Stimulated activated CD8-positive, alpha-beta memory T cell treated with anti-CD3 and anti-CD28 coated beads, Interleukin-7, amount 100 ng/mL, for 24 hours (primary cell): ENCODE measurements around the gene CCDC8.
"Not testable (repeated sequence)": the region's sequence is repeated elsewhere in the genome, so short reads cannot be mapped to it uniquely, and the experiment has no call there.

Experiments
- DNase-seq: peaks from one replicate; pipeline ENCODE4 v3.0.0-alpha.2; 2020; ENCODE audit warnings: low read depth

CCDC8 gene

GRCh38 chr19:46380690-46381089, 32.7 kb downstream of the CCDC8 start:
- no peak for DNase-seq

- no peak for DNase-seq
Measured at GRCh38 chr19:46378268-46378667, 35.1 kb downstream of the CCDC8 start.

DNA sequence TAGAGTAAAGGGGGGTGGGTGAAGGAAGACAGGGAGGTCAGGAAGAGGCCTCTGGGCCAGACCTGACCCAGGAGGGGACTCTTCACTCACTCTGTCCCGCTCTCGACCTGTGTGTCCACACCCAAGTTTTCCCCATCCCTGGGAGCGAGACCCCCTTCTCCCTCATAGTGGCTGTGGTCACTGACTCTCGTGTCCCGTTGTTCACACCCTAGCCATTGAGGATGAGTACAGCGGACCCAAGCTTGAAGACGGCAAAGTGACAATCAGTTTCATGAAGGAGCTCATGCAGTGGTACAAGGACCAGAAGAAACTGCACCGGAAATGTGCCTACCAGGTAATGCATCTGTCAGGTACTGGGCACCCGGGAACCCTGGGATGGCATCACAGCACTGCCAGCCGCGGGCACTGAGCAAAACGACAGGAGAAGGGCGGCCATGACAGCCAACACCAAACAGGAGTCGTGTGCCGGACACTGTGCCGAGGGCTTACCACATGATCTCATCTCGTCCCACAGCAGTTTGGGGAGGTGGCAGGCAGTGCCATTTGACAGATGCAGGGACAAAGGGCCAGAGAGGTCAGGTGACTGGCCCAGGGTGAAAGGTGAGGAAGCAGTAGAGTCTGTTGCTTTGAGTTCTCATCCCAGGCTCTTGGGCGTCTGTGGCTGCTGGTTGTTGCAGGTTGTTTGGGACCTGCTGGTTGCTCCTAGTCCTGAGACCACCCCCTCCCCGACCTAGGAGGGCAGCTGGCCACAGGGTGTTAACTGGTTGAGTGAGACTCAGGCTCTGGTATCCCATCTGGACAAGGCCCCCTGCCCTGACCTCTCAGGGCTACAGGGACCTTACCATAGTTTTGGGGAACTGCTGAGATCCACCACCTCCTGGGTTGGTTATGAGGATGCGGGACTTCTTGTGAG, 36.9 kb downstream of the CCDC8 start:
- no peak for DNase-seq

DNA sequence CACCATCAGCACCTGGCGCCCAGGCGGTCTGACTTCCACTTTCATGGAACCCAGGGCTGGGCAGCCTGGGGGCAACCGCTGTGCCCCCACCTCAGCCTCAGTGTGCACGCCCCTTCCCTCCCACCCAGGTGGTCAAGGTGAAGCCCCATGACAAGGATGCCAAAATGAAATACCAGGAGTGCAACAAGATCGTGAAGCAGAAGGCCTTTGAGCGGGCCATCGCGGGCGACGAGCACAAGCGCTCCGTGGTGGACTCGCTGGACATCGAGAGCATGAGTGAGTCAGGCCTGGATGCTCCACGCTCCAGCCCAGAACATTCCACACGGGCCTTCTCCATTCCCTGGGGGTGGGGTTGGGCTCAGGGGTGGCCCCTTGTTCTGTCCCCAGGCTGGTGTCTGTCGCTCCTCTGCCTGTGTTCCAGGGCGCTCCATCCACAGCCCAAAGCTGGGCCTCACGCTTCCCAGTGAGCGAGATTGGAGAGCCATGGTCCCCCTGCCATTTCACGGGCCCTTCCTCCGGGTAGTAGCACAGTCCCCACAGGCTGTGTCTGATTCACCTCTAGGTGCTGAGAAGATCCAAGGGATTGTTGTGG, 37.8 kb downstream of the CCDC8 start:
- DNase-seq, result not testable (repeated sequence)

DNA sequence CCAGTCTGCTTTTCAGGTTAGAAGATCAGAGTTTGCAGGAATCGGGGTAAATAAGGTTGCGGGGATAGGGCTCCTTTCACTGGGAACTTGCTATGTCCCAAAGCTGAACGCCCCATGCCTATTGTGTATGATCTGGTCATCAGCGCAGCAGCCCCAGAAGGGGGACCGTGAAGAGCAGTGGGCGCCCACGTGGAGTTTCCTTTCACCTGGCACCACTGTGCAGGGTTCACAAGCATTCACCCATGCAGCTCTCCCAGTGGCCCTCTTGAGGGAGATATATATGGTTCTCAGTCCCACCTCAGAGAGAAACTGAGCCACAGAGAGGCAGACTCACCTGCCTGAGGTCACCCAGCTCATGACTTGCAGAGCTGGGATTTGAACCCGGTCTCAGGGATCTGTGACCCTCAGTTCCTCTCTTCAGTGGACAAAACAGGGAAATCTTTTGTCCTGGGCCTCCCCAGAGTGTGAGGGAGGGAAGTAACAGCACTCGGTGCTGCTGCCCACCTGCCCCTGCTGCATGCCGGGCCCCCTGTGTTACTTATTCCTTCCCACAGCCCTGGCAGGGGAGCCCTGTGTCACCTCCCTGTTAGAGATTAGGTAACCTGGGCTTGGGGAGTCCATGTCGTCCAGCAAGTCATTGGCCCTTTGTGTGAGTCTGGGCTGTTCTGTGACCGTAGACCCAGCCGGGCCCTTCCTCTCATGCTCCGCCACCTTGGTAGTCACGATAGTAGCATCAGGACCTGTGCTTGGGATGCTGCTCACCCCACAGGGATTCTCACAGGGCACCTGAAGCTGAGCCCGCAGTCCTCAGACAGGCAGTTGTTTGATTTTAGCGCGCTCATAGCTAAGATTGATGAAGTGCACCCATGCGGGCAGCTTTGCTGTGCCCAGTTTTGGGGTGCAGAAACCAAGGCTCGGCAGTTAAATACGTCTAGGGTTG, 38.6 kb downstream of the CCDC8 start:
- DNase-seq, result no peak

DNA sequence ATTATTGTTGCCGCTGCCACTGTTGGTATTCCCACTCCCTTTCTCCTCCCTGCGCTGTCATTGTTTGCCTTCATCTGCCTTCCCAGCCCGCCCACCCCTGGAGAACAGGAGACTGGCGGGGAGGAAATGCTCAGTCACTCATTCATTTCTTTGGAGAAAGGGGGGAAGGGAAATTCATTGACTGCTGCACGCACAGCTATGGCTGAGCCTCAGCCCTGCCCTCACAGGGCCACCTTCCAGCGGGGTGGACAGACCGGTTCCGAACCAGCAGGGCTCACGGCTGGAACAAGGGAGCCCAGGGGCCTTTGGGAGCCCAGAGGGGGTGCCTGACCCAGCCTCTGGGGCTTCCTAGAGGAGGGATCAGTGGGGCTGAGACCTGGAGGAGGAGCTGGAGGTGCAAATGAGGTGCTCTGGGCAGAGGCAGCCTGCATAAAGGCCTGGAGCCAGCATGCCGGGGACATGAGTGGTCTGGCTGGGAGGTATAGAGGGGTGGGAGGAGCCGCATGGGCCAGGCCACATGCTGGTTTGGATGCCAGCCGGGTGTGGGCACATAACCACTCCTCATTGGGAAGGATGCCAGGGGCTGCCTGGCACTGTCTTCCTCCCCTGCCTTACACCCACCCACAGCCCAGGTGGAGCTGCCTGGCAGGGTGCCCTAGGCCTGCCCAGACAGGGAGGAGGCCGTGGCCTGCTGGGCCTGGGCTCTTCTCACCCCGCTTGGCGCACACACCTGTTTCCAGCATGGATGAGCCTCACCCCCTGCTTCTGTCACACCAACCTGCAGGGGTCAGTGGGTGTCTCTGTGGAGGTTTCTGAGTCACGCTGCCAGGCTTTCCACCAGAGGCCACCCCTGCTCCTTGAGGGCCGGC, 39.6 kb downstream of the CCDC8 start:
- DNase-seq, result no peak

DNA sequence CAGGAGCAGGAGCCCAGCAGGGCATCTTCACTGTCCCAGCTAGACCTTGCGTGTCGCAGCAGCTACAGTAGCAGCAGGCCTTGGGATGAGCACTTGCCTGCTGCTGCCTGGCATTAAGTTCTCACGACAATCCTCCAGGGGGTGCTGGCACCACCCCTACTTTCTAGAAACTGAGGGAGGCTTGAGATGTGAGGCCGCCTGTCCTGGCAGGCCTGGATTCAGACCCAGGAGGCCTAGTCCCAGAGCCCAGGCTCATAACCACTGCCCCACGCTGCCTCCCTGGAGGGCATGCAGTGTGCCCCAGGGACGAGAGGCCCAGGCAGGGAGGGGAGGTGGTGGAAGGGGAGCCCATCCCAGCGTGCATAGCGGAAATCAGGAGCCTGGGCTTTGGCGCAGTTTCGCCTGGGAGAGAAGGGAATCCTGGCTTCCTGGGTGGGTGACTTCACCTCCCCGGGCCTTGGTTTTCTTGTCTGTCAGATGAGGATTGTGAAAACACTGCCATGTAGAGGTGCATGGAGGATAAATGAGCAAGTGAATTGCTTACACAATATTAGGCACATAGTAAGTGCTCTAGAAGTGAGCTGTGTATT, 40.4 kb downstream of the CCDC8 start:
- no peak for DNase-seq

DNA sequence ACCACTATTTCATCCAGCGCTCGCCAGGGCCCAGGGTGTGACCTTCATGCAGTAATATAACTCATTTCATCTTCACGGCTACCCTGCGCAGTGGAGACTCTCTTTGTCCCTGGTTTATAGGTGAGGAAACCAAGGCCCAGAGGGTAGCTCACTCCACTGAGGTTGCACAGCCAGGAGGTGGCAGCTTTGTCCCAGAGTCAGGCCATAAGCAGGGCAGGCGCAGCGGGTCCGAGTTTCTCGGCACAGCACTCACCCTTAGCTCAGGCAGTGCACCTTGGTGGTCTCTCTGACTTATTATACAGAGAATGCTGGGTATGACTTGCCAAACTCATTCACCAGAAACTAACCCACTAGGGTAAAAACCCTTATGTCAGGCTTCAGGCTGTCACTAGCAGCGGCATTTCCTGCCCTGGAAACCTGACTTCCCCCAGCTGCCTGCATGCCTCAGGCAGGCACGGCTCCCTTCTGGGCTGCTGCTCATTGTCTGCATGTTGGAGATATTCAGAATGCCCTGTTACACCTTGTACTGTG, 41.9 kb downstream of the CCDC8 start:
- DNase-seq, result no peak

- no peak for DNase-seq
Measured at GRCh38 chr19:46369817-46370216, 43.5 kb downstream of the CCDC8 start.

DNA sequence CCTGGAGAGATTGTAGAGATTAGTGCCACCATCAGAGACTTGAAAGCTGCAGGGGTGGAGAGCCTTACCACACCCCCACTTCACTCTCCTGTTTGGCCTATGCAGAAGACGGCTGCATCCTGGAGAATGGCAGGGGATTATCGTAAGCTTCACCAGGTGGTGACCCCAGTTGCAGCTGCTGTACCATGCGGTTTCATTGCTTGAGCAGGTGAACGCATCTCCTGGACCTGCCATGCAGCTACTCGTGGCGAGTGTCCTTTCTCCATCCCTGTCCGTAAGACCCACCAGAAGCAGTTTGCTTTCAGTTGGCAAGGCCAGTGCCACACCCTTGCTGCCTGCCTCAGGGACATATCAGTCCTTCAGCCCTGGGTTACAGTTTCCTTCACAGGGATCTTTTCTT, 45.2 kb downstream of the CCDC8 start:
- DNase-seq, result no peak

DNA sequence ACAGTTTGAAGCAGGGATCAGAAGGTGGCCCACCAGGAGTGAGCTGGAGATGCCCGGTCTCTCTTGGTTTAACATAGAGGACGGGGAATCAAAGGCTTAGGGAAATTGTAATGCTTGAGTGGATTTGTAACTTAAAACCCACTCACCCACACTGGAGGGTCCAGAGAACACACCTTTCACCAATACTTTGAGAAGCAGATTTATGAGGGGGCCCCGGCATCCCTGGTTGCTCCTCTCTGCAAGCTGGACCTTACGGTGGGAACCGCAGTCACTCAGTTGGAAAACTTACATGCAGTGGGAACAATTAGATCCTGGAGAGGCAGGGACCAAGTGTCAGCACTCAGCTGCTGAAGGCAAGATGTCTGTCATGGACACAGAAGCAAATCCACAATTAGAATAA, 45.9 kb downstream of the CCDC8 start:
- no peak for DNase-seq

DNA sequence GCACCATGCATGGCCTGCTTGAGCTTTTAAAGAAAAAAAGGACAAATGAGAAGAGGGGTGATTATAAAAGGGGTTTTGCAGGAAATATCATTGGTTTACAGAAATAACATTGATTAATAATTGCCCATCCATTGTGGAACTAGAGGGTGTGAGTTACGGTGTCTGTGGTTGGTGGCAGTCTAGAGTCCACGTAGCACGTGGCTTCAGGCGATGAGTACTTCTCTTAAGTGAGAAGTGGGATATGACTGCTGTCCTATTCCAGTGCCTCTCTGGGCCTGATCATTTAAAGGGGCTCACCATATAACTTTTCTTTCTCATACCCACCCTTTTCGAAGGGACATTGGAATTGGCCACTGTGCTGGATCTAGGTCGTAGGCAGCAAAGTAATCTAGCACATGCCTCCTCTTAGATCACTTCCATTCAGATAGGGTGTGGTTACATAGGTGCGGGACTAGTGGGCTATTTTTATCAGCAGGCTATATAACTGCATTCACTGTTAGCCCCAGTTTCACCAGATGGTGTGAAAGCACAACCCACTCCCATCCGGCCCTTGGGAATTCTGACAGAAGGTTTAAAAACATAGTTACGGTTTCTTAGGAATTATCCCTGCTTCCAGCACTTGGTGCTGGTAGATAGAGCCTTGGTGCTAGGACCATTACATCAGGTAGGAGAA, 46.6 kb downstream of the CCDC8 start:
- no peak for DNase-seq

- no peak for DNase-seq
Measured at GRCh38 chr19:46365561-46365960, 47.8 kb downstream of the CCDC8 start.

GRCh38 chr19:46364359-46364758, 49.0 kb downstream of the CCDC8 start:
- no peak for DNase-seq

DNA sequence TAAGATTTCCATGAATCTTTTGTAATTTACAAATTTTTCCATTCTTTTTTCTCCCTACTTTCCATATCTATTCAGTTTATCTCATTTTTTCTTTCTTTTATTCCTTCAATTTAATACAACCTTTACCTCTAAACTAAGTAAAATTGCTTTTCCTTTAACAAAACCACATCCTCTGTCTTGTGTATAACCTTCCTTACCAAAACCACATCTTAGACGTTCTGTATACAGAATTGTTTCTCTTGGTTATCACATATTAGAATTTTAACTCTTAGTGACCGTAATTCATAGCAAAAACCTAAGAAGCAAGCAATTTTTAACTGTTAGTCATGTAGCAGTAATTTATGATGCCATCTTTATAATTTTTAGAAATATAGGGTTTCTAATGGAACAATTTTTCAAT, 51.4 kb downstream of the CCDC8 start:
- DNase-seq, result no peak
